Measurements from ENCODE around the gene FAM3C.

DNA sequence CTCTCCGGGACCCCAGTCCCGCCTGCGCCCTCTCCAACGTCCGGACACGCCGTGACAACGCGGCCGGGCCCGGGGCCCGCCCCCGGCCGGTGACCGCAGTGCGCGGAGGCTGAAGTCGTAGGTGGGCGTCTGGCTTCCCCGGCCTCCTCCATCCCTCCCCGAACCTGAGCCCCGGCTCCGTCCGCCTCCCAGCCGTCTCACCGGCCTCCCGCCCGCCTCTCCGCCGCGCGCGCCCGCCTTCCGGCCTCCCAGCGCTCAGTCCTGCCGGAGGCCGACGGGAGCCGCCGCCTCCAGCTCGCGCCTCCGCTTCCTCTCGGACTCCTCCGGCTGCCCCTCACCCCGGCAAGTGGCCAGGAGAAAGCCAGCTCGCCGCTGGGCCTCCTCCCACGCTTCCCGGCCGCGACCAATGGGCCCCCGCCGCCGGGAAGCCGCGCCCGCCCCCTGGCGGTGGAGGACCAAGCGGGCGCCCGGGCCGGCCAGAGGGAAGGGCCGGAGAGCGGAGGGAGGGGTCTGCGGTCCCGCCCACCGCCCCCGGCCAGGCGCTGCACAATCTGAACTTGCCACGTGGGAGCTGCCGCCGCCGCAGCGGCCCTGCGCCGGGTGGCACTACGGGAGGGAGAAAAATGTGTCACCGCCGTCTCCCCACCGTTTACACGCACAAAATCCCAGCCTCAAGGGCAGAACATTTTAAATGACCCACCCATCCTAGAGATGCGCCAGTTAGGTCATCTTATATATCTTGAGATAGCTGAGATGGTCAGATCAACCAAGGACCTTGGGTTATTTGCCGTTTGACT is at the start of gene FAM3C:
- TF ChIP-seq, protein P1, sequence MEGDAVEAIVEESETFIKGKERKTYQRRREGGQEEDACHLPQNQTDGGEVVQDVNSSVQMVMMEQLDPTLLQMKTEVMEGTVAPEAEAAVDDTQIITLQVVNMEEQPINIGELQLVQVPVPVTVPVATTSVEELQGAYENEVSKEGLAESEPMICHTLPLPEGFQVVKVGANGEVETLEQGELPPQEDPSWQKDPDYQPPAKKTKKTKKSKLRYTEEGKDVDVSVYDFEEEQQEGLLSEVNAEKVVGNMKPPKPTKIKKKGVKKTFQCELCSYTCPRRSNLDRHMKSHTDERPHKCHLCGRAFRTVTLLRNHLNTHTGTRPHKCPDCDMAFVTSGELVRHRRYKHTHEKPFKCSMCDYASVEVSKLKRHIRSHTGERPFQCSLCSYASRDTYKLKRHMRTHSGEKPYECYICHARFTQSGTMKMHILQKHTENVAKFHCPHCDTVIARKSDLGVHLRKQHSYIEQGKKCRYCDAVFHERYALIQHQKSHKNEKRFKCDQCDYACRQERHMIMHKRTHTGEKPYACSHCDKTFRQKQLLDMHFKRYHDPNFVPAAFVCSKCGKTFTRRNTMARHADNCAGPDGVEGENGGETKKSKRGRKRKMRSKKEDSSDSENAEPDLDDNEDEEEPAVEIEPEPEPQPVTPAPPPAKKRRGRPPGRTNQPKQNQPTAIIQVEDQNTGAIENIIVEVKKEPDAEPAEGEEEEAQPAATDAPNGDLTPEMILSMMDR (conservative IDR thresholded peaks at IDR 0.05; ENCODE audit: low read depth in 2 of 2), result peak; percentile 64 to 87
- TF ChIP-seq, protein P2, sequence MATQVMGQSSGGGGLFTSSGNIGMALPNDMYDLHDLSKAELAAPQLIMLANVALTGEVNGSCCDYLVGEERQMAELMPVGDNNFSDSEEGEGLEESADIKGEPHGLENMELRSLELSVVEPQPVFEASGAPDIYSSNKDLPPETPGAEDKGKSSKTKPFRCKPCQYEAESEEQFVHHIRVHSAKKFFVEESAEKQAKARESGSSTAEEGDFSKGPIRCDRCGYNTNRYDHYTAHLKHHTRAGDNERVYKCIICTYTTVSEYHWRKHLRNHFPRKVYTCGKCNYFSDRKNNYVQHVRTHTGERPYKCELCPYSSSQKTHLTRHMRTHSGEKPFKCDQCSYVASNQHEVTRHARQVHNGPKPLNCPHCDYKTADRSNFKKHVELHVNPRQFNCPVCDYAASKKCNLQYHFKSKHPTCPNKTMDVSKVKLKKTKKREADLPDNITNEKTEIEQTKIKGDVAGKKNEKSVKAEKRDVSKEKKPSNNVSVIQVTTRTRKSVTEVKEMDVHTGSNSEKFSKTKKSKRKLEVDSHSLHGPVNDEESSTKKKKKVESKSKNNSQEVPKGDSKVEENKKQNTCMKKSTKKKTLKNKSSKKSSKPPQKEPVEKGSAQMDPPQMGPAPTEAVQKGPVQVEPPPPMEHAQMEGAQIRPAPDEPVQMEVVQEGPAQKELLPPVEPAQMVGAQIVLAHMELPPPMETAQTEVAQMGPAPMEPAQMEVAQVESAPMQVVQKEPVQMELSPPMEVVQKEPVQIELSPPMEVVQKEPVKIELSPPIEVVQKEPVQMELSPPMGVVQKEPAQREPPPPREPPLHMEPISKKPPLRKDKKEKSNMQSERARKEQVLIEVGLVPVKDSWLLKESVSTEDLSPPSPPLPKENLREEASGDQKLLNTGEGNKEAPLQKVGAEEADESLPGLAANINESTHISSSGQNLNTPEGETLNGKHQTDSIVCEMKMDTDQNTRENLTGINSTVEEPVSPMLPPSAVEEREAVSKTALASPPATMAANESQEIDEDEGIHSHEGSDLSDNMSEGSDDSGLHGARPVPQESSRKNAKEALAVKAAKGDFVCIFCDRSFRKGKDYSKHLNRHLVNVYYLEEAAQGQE (IDR thresholded peaks at IDR 0.05; ENCODE audit: unreplicated experiment), result no peak

Data from GM23338 (cell line).